ENCODE results near the gene STAMBP.
"Not testable (repeated sequence)": the region's sequence is repeated elsewhere in the genome, so short reads cannot be mapped to it uniquely, and the experiment has no call there.

The STAMBP gene

GRCh38 chr2:73887596-73888353 lies 59.0 kb downstream of the STAMBP start:
- DNase-seq (ENCODE audit: low spot score) = not testable (repeated sequence)

GRCh38 chr2:73888388-73888787 lies 59.6 kb downstream of the STAMBP start:
- no peak for DNase-seq (ENCODE audit: low spot score)

DNA sequence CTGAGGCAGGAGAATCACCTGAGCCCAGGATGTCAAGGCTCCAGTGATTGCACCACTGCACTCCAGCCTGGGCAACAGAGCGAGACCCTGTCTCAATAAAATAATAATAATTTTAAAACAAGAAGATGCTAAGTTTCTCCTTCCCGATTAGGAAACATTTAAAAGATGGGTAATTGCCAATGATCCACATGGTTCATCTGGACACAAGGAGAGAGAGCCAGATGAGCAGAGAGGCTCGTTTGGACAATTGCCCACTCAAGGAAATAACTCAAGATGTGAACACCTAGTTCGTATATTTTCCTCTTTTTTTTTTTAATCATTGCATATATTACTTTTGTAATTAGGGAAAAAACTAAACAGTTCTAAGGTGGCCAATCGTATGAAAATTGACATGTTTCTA lies 60.4 kb downstream of the STAMBP start:
- DNase-seq (ENCODE audit: low spot score) = no peak

DNA sequence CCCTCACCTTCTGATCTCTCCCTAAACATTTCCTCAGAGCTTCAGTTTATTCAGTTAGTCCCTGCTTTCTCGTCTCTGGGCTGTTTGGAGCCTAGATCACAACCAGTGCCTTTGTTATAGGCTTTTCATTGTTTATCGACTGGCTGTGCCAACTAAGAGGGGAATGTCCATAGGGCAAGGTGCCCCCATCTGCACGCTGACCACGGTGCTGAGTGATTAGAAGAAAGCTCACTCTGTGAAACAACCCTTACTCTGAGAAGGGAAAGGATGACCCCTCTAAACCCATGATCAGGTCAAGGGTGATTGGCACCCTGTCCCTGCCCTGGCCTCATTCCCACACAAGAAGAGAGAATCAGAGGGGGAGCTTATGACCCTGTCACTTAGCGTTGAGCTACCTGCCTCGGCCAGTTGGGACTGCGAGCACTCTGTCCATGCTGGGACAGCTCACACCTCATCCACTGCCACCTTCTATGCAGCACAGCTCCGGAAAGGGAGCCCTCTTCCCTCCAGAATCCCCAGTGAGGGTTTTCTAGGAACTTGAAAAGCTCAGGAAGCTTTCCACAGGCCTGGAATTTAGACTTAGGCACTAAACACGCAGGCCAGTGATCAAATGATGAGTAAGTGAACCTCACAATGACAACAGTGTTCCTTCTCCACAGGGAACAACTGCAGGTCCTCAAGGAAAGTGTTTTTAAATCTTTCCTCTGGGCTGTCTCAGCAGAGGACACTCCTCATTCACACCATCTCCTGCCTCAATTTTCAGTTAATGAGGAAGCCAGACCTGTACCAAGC lies 61.7 kb downstream of the STAMBP start:
- no peak for DNase-seq (ENCODE audit: low spot score)

DNA sequence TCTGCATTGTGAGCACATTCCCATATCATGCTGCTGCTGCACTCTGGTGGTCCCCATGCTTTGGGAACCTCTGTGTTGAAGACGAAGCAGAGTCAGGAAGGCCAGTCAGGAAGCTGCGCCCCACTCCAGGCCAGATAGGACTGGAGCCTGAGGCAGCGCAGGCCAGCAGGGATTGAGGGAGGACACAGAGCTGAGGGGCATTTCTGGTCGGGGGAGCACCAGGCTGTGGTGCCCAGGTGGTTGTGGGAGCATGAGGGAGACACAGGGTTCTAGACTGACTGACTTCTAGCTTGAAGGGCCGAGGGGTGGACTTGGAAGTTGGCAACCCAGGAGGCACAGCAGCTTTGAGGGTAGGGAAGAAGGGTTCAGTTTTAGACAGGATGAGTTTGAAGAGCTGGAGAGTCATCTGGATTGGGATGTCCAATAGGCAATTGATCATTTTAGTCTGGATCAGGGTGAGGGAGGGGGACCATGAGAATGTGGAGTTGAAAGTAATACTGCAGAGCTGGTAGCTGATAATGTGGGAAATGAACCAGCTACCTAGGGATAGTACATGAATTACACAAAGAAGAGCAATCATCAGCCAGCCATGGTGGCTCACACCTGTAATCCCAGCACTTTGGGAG lies 62.6 kb downstream of the STAMBP start:
- no peak for DNase-seq (ENCODE audit: low spot score)

GRCh38 chr2:73892631-73893329 lies 64.0 kb downstream of the STAMBP start, which contains the start of gene ACTG2:
Gene ACTG2, plus strand, starts transcription at chr2:73893008. Its CDS starts 8,304 bp downstream, at chr2:73901312.
- no peak for DNase-seq (ENCODE audit: low spot score)

DNA sequence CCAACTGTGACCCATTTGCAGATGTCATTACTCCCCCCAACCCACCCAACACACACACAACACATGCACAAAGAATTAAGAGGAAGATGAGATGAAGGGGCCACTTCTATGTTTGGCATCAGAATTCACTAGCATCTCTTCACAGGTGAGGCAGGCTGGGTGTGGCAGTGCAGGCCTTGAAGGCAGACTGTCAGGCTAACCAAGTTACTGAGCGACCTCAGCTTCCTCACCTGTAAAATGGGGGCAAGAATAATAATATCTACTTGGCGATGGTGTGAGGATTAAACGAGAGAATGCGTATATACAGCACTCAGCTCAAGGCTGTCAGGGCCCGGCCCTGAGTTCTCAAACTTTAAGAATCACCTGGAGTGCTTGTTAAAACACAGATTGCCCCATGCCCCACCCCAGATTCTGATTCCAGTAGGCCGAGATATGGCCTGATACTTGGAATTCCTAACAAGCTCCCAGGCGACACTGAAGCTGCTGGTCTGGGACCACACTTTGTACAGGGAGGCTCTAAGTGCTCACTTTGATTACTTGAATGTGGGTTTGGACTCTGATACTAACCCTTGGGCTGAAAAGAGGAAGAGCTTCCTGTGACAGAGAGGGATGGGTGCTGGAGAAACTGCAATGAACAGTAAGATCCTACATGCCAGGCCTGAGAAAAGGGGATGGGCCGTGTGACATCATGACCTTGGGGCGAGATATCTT lies 65.2 kb downstream of the STAMBP start:
- no peak for DNase-seq (ENCODE audit: low spot score)

- no peak for DNase-seq (ENCODE audit: low spot score)
These were observed 65.7 kb downstream of the STAMBP start for GRCh38 chr2:73894475-73894850.

DNA sequence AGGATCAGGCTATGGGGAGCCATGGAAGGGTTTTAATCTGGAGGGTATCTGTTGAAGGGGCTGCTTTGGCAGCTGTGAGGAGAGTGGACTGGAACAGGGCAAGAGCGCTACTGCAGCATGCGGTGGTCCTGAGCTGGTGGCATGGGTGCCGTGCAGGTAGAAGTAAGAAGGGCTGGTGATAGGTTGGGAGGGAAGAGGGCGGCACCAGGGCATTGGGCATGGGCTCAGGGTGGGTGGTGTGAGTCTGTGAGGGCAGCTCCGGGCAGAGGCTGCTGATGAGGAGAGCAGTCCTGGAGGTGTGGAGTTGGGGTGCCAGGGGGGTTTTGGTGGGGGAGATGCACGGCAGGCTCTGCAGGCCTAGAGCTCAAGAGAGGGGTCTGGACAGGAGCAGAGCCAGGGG lies 66.1 kb downstream of the STAMBP start:
- no peak for DNase-seq (ENCODE audit: low spot score)

- no peak for DNase-seq (ENCODE audit: low spot score)
These were observed 66.7 kb downstream of the STAMBP start for GRCh38 chr2:73895473-73895872.

DNA sequence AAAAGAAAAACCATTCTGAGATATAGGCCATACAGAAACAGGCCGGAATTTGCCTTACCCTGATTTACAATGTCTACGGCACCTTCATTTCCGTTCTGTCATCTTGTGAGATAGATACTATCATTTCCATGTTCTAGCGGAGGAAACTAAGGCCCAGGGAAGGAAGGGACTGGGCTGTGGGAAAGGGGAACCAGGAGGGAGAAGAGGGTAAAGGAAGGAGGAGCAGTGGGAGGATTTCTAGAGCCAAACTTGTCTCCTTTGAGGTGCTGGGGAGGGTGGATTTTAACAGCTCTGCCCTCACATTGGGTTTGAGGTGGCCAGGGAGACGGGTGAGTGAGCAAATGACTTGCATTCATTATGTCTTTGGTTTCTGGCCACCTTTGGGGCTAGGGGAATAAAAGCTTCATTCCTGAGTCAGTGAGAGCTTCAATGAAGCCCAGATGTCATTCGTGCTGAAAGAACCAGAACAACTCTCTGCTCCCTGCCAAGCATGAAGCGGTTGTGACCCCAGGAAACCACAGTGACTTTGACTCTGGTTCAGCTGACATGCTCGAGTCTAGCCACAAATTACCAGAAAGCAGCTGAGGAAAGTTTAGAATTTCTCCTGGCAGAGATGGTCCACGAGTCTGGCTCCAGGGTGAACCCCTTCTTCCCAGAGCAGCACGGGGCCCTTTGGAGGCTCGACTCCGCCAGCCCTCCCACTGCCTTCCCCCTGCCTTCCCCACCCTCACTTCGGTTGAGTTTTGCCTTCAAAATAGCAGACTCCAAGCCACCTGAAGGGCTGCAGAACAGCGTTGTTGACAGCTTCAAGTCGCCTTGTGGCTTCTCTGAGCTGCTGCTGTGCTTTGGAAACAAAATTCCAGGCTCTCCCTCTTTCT lies 67.8 kb downstream of the STAMBP start:
- no peak for DNase-seq (ENCODE audit: low spot score)

DNA sequence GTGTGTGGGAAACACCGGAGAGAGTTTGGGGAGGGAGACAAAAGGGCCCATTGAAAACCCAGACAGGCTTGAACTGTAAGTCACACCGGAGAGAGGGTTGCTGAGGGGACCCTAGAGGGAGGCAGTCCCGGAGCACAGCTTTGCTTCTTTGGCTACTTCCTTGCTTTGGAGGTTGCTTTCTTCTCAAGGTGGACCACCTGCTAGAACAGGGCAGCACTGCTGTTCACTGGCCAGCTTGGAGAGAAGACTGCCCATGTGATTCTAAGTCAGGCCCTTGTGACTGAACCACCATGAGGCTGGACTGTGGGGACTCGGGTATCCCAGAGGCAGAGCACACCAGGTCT lies 68.5 kb downstream of the STAMBP start:
- DNase-seq (ENCODE audit: low spot score) = no peak

GRCh38 chr2:73897934-73898333 lies 69.2 kb downstream of the STAMBP start:
- DNase-seq (ENCODE audit: low spot score) = no peak

DNA sequence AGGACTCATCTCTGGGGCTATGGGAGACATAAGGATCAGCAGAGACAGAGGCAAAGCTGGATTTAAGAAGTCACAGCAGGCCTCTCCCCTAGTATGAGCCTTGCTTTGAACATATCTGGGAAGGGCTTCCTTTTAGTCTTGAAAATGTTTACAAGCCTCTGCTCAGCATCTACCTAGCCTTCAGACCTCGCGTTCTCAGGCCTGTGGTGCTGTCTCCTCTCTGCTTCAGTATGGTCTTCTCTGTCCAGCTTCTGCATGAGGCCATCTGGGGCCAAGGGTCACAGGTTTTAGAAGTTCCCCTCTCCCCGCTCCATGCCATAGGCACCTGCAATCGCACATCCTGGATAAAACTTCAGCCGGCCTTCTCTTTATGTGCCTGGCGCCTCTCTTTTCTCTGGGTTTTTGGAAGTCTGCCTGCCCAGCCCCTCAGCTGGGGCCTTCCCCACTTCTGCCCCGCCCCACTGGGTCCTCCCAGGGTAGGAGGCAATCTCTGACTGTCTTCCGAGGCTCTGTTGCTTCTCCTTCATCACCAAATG lies 71.1 kb downstream of the STAMBP start:
- no peak for DNase-seq (ENCODE audit: low spot score)

DNA sequence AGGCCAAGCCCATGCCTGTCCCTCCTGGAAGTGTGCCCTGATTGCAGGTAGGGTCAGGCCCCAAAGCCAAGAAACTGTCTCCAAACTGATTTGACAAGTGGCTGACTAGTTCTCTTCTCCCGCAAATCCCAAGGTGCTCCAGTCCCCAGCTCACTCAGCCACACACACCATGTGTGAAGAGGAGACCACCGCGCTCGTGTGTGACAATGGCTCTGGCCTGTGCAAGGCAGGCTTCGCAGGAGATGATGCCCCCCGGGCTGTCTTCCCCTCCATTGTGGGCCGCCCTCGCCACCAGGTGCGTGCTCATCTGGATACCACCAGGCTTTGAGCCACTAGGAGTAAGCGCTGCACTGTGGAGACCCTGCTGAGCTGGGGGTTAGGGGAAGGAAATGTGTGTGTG lies 72.4 kb downstream of the STAMBP start:
- no peak for DNase-seq (ENCODE audit: low spot score)

DNA sequence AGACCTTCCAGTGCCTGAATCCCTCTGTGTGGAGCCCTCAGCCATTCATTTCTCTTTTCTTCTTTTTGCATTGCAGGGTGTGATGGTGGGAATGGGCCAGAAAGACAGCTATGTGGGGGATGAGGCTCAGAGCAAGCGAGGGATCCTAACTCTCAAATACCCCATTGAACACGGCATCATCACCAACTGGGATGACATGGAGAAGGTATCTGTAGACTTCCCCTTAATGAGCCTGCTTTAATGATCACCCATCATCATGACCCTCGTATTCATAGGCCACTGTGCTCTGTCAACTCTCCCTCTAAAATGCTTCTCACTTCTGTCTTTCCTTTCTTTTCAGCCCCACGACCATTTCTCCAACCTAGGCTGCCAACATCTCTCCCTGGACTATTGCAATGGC lies 73.5 kb downstream of the STAMBP start:
- no peak for DNase-seq (ENCODE audit: low spot score)

DNA sequence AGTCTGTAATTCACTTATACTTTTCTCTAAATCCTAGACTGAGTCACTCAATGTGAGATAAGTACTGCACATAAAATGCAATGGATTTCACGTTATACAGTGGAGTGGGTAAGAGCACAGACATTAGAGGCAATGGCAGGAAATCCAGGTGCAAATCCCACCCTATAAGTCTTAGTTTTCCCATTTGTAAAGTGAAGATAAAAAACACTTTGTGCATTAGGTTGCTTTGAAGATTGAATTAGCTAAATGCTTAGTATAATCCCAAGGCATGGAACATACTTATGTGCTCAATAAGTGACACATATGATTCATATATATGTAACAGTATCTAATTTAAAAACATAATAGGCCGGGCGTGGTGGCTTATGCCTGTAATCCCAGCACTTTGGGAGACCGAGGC lies 74.6 kb downstream of the STAMBP start:
- no peak for DNase-seq (ENCODE audit: low spot score)

GRCh38 chr2:73903949-73904613 lies 75.3 kb downstream of the STAMBP start:
- not testable (repeated sequence) for DNase-seq (ENCODE audit: low spot score)

DNA sequence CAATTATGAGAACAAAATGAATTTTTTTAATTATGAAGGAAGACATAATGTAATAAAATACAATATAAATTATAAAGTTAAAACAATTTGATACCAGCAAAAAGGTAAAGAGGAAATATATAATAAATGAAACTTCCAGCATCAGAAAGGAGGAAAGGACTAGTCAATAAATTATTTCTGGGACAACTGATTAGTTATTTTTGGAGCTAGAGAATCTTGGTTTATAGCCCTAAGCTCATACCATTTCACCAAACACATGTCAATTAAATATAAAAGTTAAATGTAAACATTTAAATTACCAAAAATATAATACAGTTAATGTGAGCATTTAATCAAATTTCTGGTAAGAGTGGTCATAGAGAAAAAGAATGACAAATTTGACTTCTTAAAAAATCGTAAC lies 76.2 kb downstream of the STAMBP start:
- DNase-seq (ENCODE audit: low spot score) = no peak

Measured in putamen (tissue), 1 donor.